HL-60 (cell line): Measurements from ENCODE around the gene CD81.

ENCODE experiments used
- CTCF ChIP-seq: IDR thresholded peaks from one replicate; pipeline ENCODE4 v1.5.1; 2011; ENCODE audit warnings: low read length, control low read depth, inconsistent platforms; ENCODE audit not compliant: insufficient read depth
- GABPA ChIP-seq: IDR thresholded peaks from 2 replicates; pipeline ENCODE4 v1.6.1; 2012; ENCODE audit warnings: low read depth
- POLR2AphosphoS5 ChIP-seq: IDR thresholded peaks from 2 replicates; pipeline ENCODE4 v1.6.1; 2012; ENCODE audit warnings: low read depth
- SPI1 ChIP-seq: IDR thresholded peaks from 2 replicates; pipeline ENCODE4 v1.6.1; 2012; ENCODE audit warnings: low read depth, mild to moderate bottlenecking, borderline replicate concordance
- TF ChIP-seq, protein P1 (sequence below): IDR thresholded peaks from 2 replicates; pipeline ENCODE4 v1.6.1; 2012; ENCODE audit warnings: low read depth; ENCODE audit not compliant: insufficient replicate concordance

DNA sequence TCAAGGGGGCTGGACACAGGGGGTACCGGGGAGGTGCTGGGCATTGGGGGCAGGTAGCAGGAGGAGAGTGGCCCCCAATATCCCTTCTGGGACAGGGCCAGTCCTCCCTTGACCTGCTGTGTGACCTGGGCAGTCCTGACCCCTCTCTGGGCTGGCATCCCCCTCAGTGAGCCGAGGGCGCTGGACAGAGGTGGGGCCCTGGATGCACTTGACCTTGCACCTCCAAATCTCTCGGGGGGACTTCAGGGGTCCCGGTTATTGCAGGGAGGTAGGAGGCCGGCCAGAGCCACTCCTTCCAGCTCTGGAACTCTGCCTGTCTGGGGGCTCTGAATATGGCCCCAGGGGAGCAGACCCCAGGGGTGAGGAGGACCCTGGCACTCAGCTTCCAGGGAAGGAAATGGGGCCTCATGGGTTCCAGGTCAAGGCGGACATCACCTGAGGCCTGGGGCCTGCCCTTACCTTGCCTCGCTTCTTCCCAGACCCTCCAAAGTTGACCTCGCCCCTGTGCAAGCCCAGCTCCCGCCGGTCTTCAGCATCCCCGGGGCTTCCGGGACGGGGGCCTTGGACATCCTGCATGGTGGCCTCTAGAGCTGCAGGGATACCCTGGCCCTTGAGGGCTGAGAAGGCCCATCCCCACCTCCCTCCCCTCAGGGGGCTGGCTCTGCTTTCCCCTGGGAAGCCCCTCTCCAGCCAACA, 45.5 kb downstream of the CD81 start:
- TF ChIP-seq CTCF, result no peak
- no peak for TF ChIP-seq POLR2AphosphoS5
- TF ChIP-seq, protein P1, sequence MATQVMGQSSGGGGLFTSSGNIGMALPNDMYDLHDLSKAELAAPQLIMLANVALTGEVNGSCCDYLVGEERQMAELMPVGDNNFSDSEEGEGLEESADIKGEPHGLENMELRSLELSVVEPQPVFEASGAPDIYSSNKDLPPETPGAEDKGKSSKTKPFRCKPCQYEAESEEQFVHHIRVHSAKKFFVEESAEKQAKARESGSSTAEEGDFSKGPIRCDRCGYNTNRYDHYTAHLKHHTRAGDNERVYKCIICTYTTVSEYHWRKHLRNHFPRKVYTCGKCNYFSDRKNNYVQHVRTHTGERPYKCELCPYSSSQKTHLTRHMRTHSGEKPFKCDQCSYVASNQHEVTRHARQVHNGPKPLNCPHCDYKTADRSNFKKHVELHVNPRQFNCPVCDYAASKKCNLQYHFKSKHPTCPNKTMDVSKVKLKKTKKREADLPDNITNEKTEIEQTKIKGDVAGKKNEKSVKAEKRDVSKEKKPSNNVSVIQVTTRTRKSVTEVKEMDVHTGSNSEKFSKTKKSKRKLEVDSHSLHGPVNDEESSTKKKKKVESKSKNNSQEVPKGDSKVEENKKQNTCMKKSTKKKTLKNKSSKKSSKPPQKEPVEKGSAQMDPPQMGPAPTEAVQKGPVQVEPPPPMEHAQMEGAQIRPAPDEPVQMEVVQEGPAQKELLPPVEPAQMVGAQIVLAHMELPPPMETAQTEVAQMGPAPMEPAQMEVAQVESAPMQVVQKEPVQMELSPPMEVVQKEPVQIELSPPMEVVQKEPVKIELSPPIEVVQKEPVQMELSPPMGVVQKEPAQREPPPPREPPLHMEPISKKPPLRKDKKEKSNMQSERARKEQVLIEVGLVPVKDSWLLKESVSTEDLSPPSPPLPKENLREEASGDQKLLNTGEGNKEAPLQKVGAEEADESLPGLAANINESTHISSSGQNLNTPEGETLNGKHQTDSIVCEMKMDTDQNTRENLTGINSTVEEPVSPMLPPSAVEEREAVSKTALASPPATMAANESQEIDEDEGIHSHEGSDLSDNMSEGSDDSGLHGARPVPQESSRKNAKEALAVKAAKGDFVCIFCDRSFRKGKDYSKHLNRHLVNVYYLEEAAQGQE, result no peak
- no peak for TF ChIP-seq SPI1
- TF ChIP-seq GABPA, result no peak
